Measurements from ENCODE around the gene EGFL8.

- no peak for TF ChIP-seq CTCF (IDR thresholded peaks at IDR 0.05)
- no peak for TF ChIP-seq POLR2AphosphoS5 (IDR thresholded peaks at IDR 0.05)
- no peak for TF ChIP-seq POLR2A (IDR thresholded peaks at IDR 0.05)
- TF ChIP-seq EP300 (IDR thresholded peaks at IDR 0.05): no peak
These were observed 686 bp upstream of the EGFL8 start for GRCh38 chr6:32163559-32164258.

All from suprapubic skin (tissue), 4 donors.